HCT116 (cell line): ENCODE data around the gene SPDYE16.

Experiments
- EZH2 ChIP-seq: fragments of 200-600 bp; sonication (generic); IDR thresholded peaks from 2 replicates; pipeline ENCODE4 v1.6.1; 2017; ENCODE audit warnings: antibody characterized with exemption, mixed run types
- EZH2phosphoT487 ChIP-seq: fragments of 200-600 bp; IDR thresholded peaks from 2 replicates; pipeline ENCODE4 v1.6.1; 2018; ENCODE audit warnings: antibody characterized with exemption, borderline replicate concordance
- POLR2A ChIP-seq: IDR thresholded peaks from 2 replicates; pipeline ENCODE4 v1.7.0; 2011; ENCODE audit warnings: borderline replicate concordance; ENCODE audit not compliant: insufficient read depth, insufficient read length; ENCODE audit errors: extremely low read depth
- POLR2AphosphoS5 ChIP-seq: IDR thresholded peaks from 2 replicates; pipeline ENCODE4 v1.6.1; 2011; ENCODE audit warnings: mild to moderate bottlenecking, low read depth, low read length, moderate library complexity
- TF ChIP-seq, protein P1 (sequence below), 3 experiments: fragments of 200-600 bp in 1 of 3; sonication (generic) in 1 of 3; IDR thresholded peaks in 2 of 3; conservative IDR thresholded peaks in 1 of 3; 2 replicates each; pipeline ENCODE4 v1.5.1; 2012 to 2017; ENCODE audit warnings: low read depth in 2 of 3, low read length in 2 of 3, antibody characterized with exemption in 1 of 3, borderline replicate concordance in 1 of 3, control low read depth in 1 of 3, mild to moderate bottlenecking in 1 of 3, mixed read lengths in 1 of 3, mixed run types in 1 of 3, moderate library complexity in 1 of 3; ENCODE audit not compliant: insufficient read depth in 1 of 3

DNA sequence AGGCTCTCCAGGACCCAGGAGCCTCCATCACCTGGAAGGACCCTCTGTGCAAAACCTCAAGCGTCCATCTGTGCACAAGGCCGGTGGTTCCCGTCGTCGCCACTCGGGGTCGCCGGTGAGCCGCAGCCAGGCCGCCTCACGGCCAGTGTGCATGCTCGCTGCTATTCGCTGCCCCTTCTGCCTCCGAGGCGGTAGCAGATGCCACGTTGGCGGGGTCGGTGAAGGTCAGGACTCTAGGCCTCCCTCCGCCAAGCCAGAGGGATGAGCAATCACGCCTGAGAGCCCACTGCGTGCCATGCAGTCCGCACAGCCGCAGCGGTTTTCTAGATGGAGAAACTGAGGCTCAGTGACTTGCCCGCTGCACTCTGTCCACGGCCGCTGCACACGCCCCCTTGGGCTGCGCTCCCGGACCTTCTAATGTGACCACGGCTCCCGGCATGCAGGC, 27.1 kb downstream of the SPDYE16 start:
- TF ChIP-seq, protein P1, sequence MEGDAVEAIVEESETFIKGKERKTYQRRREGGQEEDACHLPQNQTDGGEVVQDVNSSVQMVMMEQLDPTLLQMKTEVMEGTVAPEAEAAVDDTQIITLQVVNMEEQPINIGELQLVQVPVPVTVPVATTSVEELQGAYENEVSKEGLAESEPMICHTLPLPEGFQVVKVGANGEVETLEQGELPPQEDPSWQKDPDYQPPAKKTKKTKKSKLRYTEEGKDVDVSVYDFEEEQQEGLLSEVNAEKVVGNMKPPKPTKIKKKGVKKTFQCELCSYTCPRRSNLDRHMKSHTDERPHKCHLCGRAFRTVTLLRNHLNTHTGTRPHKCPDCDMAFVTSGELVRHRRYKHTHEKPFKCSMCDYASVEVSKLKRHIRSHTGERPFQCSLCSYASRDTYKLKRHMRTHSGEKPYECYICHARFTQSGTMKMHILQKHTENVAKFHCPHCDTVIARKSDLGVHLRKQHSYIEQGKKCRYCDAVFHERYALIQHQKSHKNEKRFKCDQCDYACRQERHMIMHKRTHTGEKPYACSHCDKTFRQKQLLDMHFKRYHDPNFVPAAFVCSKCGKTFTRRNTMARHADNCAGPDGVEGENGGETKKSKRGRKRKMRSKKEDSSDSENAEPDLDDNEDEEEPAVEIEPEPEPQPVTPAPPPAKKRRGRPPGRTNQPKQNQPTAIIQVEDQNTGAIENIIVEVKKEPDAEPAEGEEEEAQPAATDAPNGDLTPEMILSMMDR (IDR thresholded peaks at IDR 0.05 in 2 of 3, conservative IDR thresholded peaks at IDR 0.05 in 1 of 3; ENCODE audit: borderline replicate concordance in 1 of 3, insufficient read depth in 1 of 3, low read depth in 2 of 3, low read length in 2 of 3) = no peak
- TF ChIP-seq EZH2phosphoT487 = no peak
- TF ChIP-seq EZH2 = no peak
- TF ChIP-seq POLR2AphosphoS5 = no peak
- no peak for TF ChIP-seq POLR2A
